HFFc6 (cell line): Measurements from ENCODE around the gene TPD52L1. TPM values are rescaled to one million over a fixed set of nuclear protein-coding genes. Genes with fewer than 3 reads are reported as not detected.

ENCODE experiments used
- DNase-seq: peaks from one replicate; pipeline ENCODE4 v3.0.0-alpha.2; 2018
- H3K27ac Mint-ChIP-seq: 2 replicates; pipeline ENCODE4 v1.8.0; 2020; ENCODE audit warnings: mild to moderate bottlenecking, mixed read lengths
- H3K27me3 Mint-ChIP-seq: 2 replicates; pipeline ENCODE4 v1.8.0; 2021; ENCODE audit warnings: mild to moderate bottlenecking, moderate library complexity, mixed read lengths; ENCODE audit not compliant: insufficient read depth
- H3K36me3 Mint-ChIP-seq: 2 replicates; pipeline ENCODE4 v1.8.0; 2021; ENCODE audit warnings: low read depth, mixed read lengths
- H3K4me1 Mint-ChIP-seq: 2 replicates; pipeline ENCODE4 v1.8.0; 2020; ENCODE audit warnings: low read depth, mixed read lengths
- H3K4me3 Mint-ChIP-seq: 2 replicates; pipeline ENCODE4 v1.8.0; 2020; ENCODE audit warnings: mild to moderate bottlenecking, moderate library complexity, mixed read lengths
- H3K9me3 Mint-ChIP-seq: 2 replicates; pipeline ENCODE4 v1.8.0; 2020; ENCODE audit warnings: mild to moderate bottlenecking, mixed read lengths
- CTCF ChIP-seq: fragments of 200-600 bp; sonication (generic); IDR thresholded peaks from 2 replicates; pipeline ENCODE4 v1.5.0; 2021; ENCODE audit warnings: antibody characterized with exemption, mild to moderate bottlenecking
- total RNA-seq, 6 experiments: library from RNA; stranded (reverse); fragmentation: NEBNext Ultra II Directional; extraction: Animal tissue kit (Norgen Biotek cat#: 25700); gene quantifications; 2 replicates in 1 of 6; 3 replicates in 5 of 6; pipeline ENCODE4 v1.2.3, GENCODE V29; 2021

The TPD52L1 gene
- total RNA-seq, 6 experiments from 2014 or later, result 11.0 to 36.8 (median 11.7) TPM

DNA sequence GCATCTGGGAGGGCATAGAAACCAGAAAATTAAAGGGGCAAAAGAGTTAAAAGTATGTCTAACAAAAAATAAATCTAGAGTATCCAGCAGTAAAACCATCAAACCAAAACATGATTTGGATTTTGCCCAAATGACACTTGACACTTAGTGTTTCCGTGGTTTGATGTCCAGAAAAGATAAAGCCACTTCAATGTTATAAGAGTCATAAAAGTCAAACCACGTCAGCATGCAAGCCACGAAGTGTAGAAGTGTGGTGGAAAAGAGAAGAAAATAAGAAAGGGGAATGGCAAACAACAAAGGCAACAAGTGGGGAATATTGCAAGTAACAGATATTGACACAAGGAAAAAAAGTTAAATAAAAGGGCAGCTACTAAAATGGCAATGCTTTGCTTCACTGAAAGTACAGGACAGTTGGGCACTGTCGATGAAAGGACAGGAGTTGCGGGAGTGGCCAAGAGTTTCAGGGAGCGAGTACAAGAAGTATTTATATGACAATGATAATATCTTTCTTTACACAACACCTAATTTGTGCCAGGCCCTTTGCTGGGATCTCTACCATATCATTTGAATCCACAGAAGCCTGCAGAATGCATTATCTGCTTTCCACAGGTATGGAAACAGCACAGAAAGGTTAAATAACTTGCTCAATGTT lies 154.5 kb downstream of the TPD52L1 start:
- Mint-ChIP-seq H3K27me3 (peaks cover 5% of the 10 kb centered on the region), H3K9me3 (peaks cover 3% of the 10 kb centered on the region; the same call in 1 of the 2 replicates), H3K4me3 (no peak overlapping the region), H3K36me3 (peaks cover 8% of the 10 kb centered on the region; the same call in 1 of the 2 replicates), H3K27ac (no peak overlapping the region), H3K4me1 (peaks cover 22% of the 10 kb centered on the region)
- TF ChIP-seq CTCF, result no peak
- peak; percentile 15 for DNase-seq

DNA sequence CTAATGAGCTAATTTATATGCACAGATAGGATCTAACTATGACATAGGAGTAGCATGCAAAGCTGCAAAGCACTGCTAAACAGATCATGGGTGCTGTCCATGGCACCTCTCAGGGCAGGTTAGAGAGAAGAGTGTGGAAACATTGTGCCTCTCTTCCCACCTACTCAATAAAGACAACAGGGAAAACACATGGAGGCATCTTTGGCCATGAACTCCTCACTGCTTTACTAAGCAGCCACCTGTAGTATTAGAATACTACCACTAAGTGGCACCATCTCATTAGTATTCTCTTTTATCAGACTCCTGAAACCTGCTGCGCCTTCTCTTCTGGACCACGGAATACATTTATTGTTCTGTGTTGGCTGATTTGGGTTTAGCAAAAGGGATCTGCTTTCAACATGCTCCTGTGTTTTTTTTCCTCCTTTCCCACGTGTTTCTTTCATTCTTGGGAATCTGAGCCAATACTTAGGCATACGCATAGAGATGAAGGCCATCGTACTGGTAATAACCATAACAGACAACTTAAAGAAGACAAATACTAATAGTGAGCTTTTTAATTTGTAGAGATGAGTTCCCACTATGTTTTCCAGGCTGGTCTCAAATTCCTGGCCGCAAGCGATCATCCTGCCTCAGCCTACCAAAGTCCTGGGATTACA lies 157.5 kb downstream of the TPD52L1 start:
- TF ChIP-seq CTCF, result peak; percentile 87
- Mint-ChIP-seq H3K36me3 (no peaks in the 10 kb centered on the region), H3K4me1 (peaks cover 17% of the 10 kb centered on the region), H3K27me3 (peaks cover 4% of the 10 kb centered on the region), H3K27ac (no peak overlapping the region), H3K9me3 (no peaks in the 10 kb centered on the region), H3K4me3 (no peak overlapping the region)
- peak; percentile 62 for DNase-seq

- no peak overlapping the region for H3K27ac Mint-ChIP-seq
- TF ChIP-seq CTCF, result no peak
- DNase-seq, result no peak
- peaks cover 9% of the 10 kb centered on the region for H3K4me1 Mint-ChIP-seq
- no peaks in the 10 kb centered on the region for H3K9me3 Mint-ChIP-seq
- H3K4me3 Mint-ChIP-seq, result no peak overlapping the region
- H3K36me3 Mint-ChIP-seq, result no peaks in the 10 kb centered on the region
- peaks cover 3% of the 10 kb centered on the region for H3K27me3 Mint-ChIP-seq
Measured at GRCh38 chr6:125312478-125312877, 158.9 kb downstream of the TPD52L1 start.

DNA sequence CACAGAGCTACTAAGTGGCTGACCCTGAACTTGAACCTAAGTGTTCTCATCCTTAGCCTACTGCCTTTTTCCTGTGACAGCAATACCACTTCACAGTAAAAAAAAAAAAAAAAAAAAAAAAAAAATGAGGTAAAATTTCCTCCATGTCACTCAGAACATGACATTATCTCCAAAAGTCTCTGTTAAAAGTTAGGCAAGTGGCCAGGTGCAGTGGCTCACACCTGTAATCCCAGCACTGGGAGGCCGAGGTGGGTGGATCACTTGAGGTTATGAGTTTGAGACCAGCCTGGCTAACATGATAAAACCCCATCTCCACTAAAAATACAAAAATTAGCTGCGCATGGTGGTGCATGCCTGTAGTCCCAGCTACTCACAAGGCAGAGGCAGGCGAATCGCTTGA lies 159.4 kb downstream of the TPD52L1 start:
- Mint-ChIP-seq H3K36me3 (no peaks in the 10 kb centered on the region), H3K9me3 (no peaks in the 10 kb centered on the region), H3K4me3 (no peak overlapping the region), H3K27ac (no peak overlapping the region), H3K27me3 (peaks cover 3% of the 10 kb centered on the region), H3K4me1 (peaks cover 4% of the 10 kb centered on the region)
- no peak for TF ChIP-seq CTCF
- no peak for DNase-seq

Other genes with a start within 250 kb of the TPD52L1 start
- 10 to 100 TPM; 10.9 to 19.4 (median 14.7) TPM for gene RNF217, start 191.3 kb upstream of the TPD52L1 start, total RNA-seq
- 10 to 100 TPM; 50.0 to 59.3 (median 57.8) TPM for gene HDDC2, start 148.2 kb downstream of the TPD52L1 start, total RNA-seq